SK-N-SH (cell line): ENCODE measurements around the gene HS3ST5. TPM values are rescaled to one million over a fixed set of nuclear protein-coding genes. Genes with fewer than 3 reads are reported as not detected.

Experiments used
- CTCF ChIA-PET: fragments of 300-600, 350-600 bp; formaldehyde crosslinking; extraction: SDS; loops from one replicate; lab custom pipeline; 2021; lab: Yijun Ruan, JAX
- POLR2A ChIA-PET: fragments of 350-600 bp; sonication (Branson Sonifier 250); formaldehyde crosslinking; extraction: SDS; loops from one replicate; lab custom pipeline; 2020; ENCODE audit warnings: antibody characterized with exemption, inconsistent platforms; lab: Yijun Ruan, JAX
- DNase-seq: peaks from one replicate; pipeline ENCODE4 v3.0.0; 2012
- H2AFZ ChIP-seq: fragments of 200-600 bp; sonication (generic); 2 replicates; pipeline ENCODE4 v1.8.1; 2016; ENCODE audit warnings: antibody characterized with exemption, mild to moderate bottlenecking, low read depth
- H3F3A ChIP-seq: fragments of 200-600 bp; sonication (generic); replicated peaks from 2 replicates; pipeline ENCODE3; 2016; ENCODE audit warnings: antibody characterized with exemption, mild to moderate bottlenecking; ENCODE audit not compliant: insufficient read depth
- H3K27ac ChIP-seq, 2 experiments: fragments of 200-500 bp in 1 of 2; fragments of 200-600 bp in 1 of 2; sonication (Bioruptor generic) in 1 of 2; sonication (generic), shearing (Covaris generic) in 1 of 2; 2 replicates each; pipeline versions ENCODE4 v1.5.1 to v1.6.1; 2014 to 2016; ENCODE audit warnings: low read depth in 2 of 2, inconsistent platforms in 1 of 2, low read length in 1 of 2, mild to moderate bottlenecking in 1 of 2, mixed read lengths in 1 of 2
- H3K27me3 ChIP-seq: fragments of 200-600 bp; sonication (generic), shearing (Covaris generic); 2 replicates; pipeline ENCODE4 v1.6.1; 2016; ENCODE audit warnings: mixed run types; ENCODE audit not compliant: insufficient read depth
- H3K36me3 ChIP-seq, 2 experiments: fragments of 200-500 bp in 1 of 2; fragments of 200-600 bp in 1 of 2; sonication (Bioruptor generic) in 1 of 2; sonication (generic) in 1 of 2; replicated peaks in 1 of 2; 2 replicates each; pipeline versions ENCODE3 to v1.5.1; 2014 to 2016; ENCODE audit warnings: low read length in 1 of 2, mild to moderate bottlenecking in 1 of 2; ENCODE audit not compliant: insufficient read depth in 2 of 2, control insufficient read depth in 1 of 2
- H3K4me1 ChIP-seq, 2 experiments: fragments of 200-500 bp in 1 of 2; fragments of 200-600 bp in 1 of 2; sonication (Bioruptor generic) in 1 of 2; sonication (generic), shearing (Covaris generic) in 1 of 2; 2 replicates each; pipeline versions ENCODE4 v1.5.1 to v1.6.1; 2014 to 2016; ENCODE audit warnings: low read depth in 1 of 2, low read length in 1 of 2, mixed run types in 1 of 2; ENCODE audit not compliant: insufficient read depth in 2 of 2, control insufficient read depth in 1 of 2
- H3K4me2 ChIP-seq: fragments of 200-600 bp; sonication (generic), shearing (Covaris generic); 2 replicates; pipeline ENCODE4 v1.6.1; 2017; ENCODE audit warnings: mixed run types
- H3K4me3 ChIP-seq, 2 experiments: fragments of 200-500 bp in 1 of 2; fragments of 200-600 bp in 1 of 2; sonication (Bioruptor generic) in 1 of 2; sonication (generic), shearing (Covaris generic) in 1 of 2; 2 replicates each; pipeline versions ENCODE4 v1.5.1 to v1.8.1; 2014 to 2016; ENCODE audit warnings: low read depth in 2 of 2, inconsistent platforms in 1 of 2, low read length in 1 of 2, mild to moderate bottlenecking in 1 of 2, mixed read lengths in 1 of 2, moderate library complexity in 1 of 2
- H3K79me2 ChIP-seq: fragments of 200-600 bp; sonication (generic); 2 replicates; pipeline ENCODE4 v1.8.1; 2017; ENCODE audit warnings: mild to moderate bottlenecking; ENCODE audit not compliant: insufficient read depth
- H3K9ac ChIP-seq: fragments of 200-600 bp; sonication (generic); 2 replicates; pipeline ENCODE4 v1.6.1; 2017; ENCODE audit warnings: mixed run types
- H3K9me2 ChIP-seq: fragments of 200-600 bp; sonication (generic); 2 replicates; pipeline ENCODE4 v1.6.1; 2017; ENCODE audit warnings: mixed run types
- H3K9me3 ChIP-seq: fragments of 200-600 bp; sonication (generic); 2 replicates; pipeline ENCODE4 v1.6.1; 2017; ENCODE audit warnings: mixed run types, mild to moderate bottlenecking, moderate library complexity
- H4K20me1 ChIP-seq: fragments of 200-600 bp; sonication (generic); 2 replicates; pipeline ENCODE4 v1.6.1; 2017; ENCODE audit warnings: mild to moderate bottlenecking, mixed run types; ENCODE audit not compliant: insufficient read depth
- ELF1 ChIP-seq: IDR thresholded peaks from 2 replicates; pipeline ENCODE4 v1.4.0; 2012
- MXI1 ChIP-seq: IDR thresholded peaks from 2 replicates; pipeline ENCODE4 v1.6.1; 2012; ENCODE audit warnings: mild to moderate bottlenecking, low read depth, low read length, improper control_type of control experiment
- NRF1 ChIP-seq: IDR thresholded peaks from 2 replicates; pipeline ENCODE4 v1.6.1; 2012; ENCODE audit warnings: low read depth, mild to moderate bottlenecking, low read length
- PBX3 ChIP-seq: IDR thresholded peaks from 2 replicates; pipeline ENCODE4; 2012
- POLR2AphosphoS5 ChIP-seq: IDR thresholded peaks from 2 replicates; pipeline ENCODE4 v1.6.1; 2012; ENCODE audit warnings: low read depth, low read length
- RAD21 ChIP-seq: IDR thresholded peaks from 2 replicates; pipeline ENCODE4 v1.6.1; 2012; ENCODE audit warnings: mild to moderate bottlenecking, low read length
- RFX5 ChIP-seq: IDR thresholded peaks from 2 replicates; pipeline ENCODE4 v1.6.1; 2012; ENCODE audit warnings: mild to moderate bottlenecking, improper control_type of control experiment, low read length
- RXRA ChIP-seq: IDR thresholded peaks from 2 replicates; pipeline ENCODE4 v1.4.0; 2012; ENCODE audit warnings: low read depth, mild to moderate bottlenecking, borderline replicate concordance
- TCF12 ChIP-seq: IDR thresholded peaks from 2 replicates; pipeline ENCODE4 v1.4.0; 2012
- USF1 ChIP-seq: IDR thresholded peaks from 2 replicates; pipeline ENCODE4 v1.4.0; 2012; ENCODE audit warnings: low read depth, borderline replicate concordance
- USF2 ChIP-seq: fragments of 150-350 bp; IDR thresholded peaks from 2 replicates; pipeline ENCODE4 v1.6.1; 2017; ENCODE audit warnings: antibody characterized with exemption, low read length, low read depth, borderline replicate concordance
- YY1 ChIP-seq: IDR thresholded peaks from 2 replicates; pipeline ENCODE4 v1.4.0; 2012; ENCODE audit warnings: low read depth, mild to moderate bottlenecking
- WGBS: methylation state at CpG from one replicate; pipeline ENCODE4 v1.1.6; 2017; ENCODE audit warnings: low lambda C conversion rate; 5-methylcytosine and 5-hydroxymethylcytosine counted together
- polyA plus RNA-seq, 3 experiments: library from polyadenylated mRNA; depleted of rRNA; stranded (reverse); fragments of >200 nt; gene quantifications; 2 replicates each; pipeline ENCODE4 v1.2.3, GENCODE V29; 2012

The HS3ST5 gene
- polyA plus RNA-seq, 1 of the 3 experiments (the other 2 are of a cell fraction): 0.02 TPM

- no peaks in the 10 kb centered on the region for H4K20me1 ChIP-seq
- no peaks in the 10 kb centered on the region for H3K27me3 ChIP-seq
- H3K9me3 ChIP-seq: no peaks in the 10 kb centered on the region
- no peak overlapping the region for H2AFZ ChIP-seq
- no peak overlapping the region for H3K27ac ChIP-seq
- H3K79me2 ChIP-seq: no peaks in the 10 kb centered on the region
- CTCF ChIA-PET: interaction anchor here (2.6 kb wide), 1 partner anchor 24 kb away, joined by 11 read pairs; no protein-coding TSS in a partner anchor
- no peak overlapping the region for H3K9ac ChIP-seq
- WGBS: 56% methylated on average over 7 of the region's 7 CpGs
- H3K4me1 ChIP-seq: no peaks in the 10 kb centered on the region; a peak in 1 of 4 replicates
- POLR2A ChIA-PET: no interaction called here
- H3F3A ChIP-seq: no peaks in the 10 kb centered on the region
- no peak overlapping the region for H3K4me2 ChIP-seq
- DNase-seq: no peak
- H3K4me3 ChIP-seq: no peak overlapping the region
- H3K36me3 ChIP-seq: no peaks in the 10 kb centered on the region
- no peaks in the 10 kb centered on the region for H3K9me2 ChIP-seq
- TF ChIP-seq USF1: no peak
- no peak for TF ChIP-seq RAD21
- TF ChIP-seq POLR2AphosphoS5: no peak
- no peak for TF ChIP-seq NRF1
- TF ChIP-seq ELF1: no peak
- no peak for TF ChIP-seq RXRA
These were observed 62.4 kb downstream of the HS3ST5 start for GRCh38 chr6:114280239-114280982.

GRCh38 chr6:114277220-114277619 lies 65.6 kb downstream of the HS3ST5 start:
- H3K4me2 ChIP-seq: no peak overlapping the region
- 59% methylated on average over 2 of the region's 2 CpGs for WGBS
- no peak for TF ChIP-seq PBX3
- no peak for TF ChIP-seq RFX5
- TF ChIP-seq MXI1: no peak
- TF ChIP-seq NRF1: no peak
- TF ChIP-seq YY1: no peak
- TF ChIP-seq TCF12: no peak
- TF ChIP-seq USF2: no peak

More at GRCh38 chr6:114277220-114277619, 65.6 kb downstream of the HS3ST5 start:
- H3K79me2 ChIP-seq: no peaks in the 10 kb centered on the region
- no peak overlapping the region for H3K9ac ChIP-seq
- ChIA-PET POLR2A (no interaction called here), CTCF (interaction anchor here (2.1 kb wide), 2 partner anchors 8 to 27 kb away, joined by 9 to 12 read pairs; no protein-coding TSS in a partner anchor)
- H4K20me1 ChIP-seq: no peaks in the 10 kb centered on the region
- H3K9me3 ChIP-seq: no peaks in the 10 kb centered on the region
- H2AFZ ChIP-seq: no peak overlapping the region
- no peak for DNase-seq
- H3K4me1 ChIP-seq: no peaks in the 10 kb centered on the region; a peak in 1 of 4 replicates
- H3K27me3 ChIP-seq: no peaks in the 10 kb centered on the region
- no peak overlapping the region for H3K4me3 ChIP-seq
- H3K9me2 ChIP-seq: no peaks in the 10 kb centered on the region
- H3K27ac ChIP-seq: no peak overlapping the region; a peak in 1 of 4 replicates
- H3F3A ChIP-seq: no peaks in the 10 kb centered on the region
- H3K36me3 ChIP-seq: no peaks in the 10 kb centered on the region
